Large intestine (tissue), 3 donors: ENCODE measurements around the gene RERE. TPM values are rescaled to one million over a fixed set of nuclear protein-coding genes. Genes with fewer than 3 reads are reported as not detected.

ENCODE experiments used
- DNase-seq, 2 donors: peaks; one replicate each; pipeline versions ENCODE4 v3.0.0 to v3.0.0-alpha.2; 2013
- H3K27ac ChIP-seq: one replicate; pipeline ENCODE4 v1.5.1; 2013; ENCODE audit warnings: low read length
- H3K27me3 ChIP-seq: 2 replicates; pipeline ENCODE4 v1.6.1; 2013; ENCODE audit warnings: low read length; ENCODE audit not compliant: control insufficient read depth, insufficient read depth
- H3K36me3 ChIP-seq: 2 replicates; pipeline ENCODE4 v1.6.1; 2013; ENCODE audit warnings: low read length; ENCODE audit not compliant: control insufficient read depth, insufficient read depth
- H3K4me1 ChIP-seq: one replicate; pipeline ENCODE4 v1.6.1; 2013; ENCODE audit warnings: low read length; ENCODE audit not compliant: control insufficient read depth, insufficient read depth
- H3K4me3 ChIP-seq: one replicate; pipeline ENCODE4 v1.5.1; 2013; ENCODE audit warnings: low read length
- H3K9me3 ChIP-seq: one replicate; pipeline ENCODE4 v1.6.1; 2013; ENCODE audit warnings: mild to moderate bottlenecking, low read depth, low read length, moderate library complexity; ENCODE audit not compliant: control insufficient read depth
- WGBS: methylation state at CpG from one replicate; pipeline ENCODE4 v1.1.5; 2013; ENCODE audit warnings: low lambda C conversion rate; ENCODE audit not compliant: insufficient coverage; 5-methylcytosine and 5-hydroxymethylcytosine counted together
- polyA plus RNA-seq: library from polyadenylated mRNA; unstranded; fragments of 120-200 nt; gene quantifications from one replicate; pipeline ENCODE4 v1.2.1, GENCODE V29; 2013

RERE gene
- polyA plus RNA-seq, 1 donor, result 62.3 TPM

DNA sequence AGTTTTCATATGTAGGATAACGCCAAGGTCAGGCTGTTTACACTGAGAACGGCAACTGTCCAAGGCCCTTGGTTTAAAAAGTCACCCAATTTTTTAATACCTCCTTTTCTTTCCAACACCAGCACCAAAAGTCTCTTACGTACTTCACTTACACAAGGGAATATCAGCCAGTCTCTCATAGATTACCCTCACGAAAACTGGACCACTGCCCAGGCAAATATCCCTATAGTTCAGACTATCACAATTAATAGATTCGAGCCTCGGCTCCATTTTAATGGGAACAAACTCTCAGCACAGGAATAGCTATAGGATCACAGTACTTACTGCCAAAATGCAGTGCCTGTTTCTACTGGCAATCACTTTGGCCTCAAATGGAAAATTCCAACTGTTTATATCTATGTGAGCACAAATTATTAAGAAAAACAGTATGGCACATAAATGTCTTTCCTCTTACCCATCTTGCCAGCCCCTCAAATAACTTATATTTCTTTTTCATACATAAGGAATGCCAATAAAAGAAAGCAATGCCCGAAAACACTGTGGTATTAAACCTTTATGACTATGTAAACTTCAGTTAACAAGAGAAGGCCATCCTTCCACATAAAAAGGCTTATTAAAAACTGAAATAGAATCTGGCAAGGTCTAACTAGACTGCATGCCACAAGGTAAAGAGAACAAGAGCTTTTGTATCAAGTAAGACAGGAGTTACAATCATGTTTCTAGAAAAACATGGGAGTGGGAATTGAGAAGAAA is 401.7 kb downstream of the RERE start:
- Histone ChIP-seq H3K36me3 (peaks cover 47% of the 10 kb centered on the region), H3K4me3 (no peak overlapping the region), H3K9me3 (no peaks in the 10 kb centered on the region), H3K27me3 (no peaks in the 10 kb centered on the region), H3K27ac (no peak overlapping the region), H3K4me1 (peaks cover 53% of the 10 kb centered on the region)
- WGBS, result no CpG with 5 or more reads among the region's 7 CpGs
- no peak for DNase-seq

DNA sequence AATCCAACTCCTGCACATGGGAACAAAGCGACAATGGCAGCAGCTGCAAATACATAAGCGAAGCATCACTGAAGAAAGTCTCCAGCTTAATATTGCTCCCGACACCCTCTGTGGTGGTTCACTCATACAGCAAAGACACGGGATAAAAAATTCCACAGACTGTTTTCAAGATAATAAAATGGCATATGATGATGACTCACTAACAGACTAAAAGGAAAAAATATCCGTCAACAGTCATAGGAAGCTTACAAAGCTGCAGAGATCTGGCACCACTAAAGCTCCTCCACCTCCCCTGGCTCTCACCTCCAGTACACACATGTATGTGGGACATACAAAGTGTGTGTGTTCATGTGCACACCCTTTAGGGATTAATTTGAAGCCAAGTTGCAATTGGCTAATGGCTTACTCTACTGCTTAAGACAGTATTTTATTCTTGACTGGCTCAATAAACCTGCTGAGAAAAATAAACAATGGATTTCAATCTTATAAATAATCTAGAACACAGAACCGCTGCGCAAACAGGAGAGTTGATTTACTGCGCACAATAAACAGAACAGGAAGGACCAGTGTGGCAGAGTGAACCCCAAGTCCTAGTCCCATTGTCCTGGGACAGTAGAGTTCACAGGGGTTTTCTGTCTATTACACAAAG is 405.1 kb downstream of the RERE start:
- H3K4me3 ChIP-seq, result no peak overlapping the region

DNA sequence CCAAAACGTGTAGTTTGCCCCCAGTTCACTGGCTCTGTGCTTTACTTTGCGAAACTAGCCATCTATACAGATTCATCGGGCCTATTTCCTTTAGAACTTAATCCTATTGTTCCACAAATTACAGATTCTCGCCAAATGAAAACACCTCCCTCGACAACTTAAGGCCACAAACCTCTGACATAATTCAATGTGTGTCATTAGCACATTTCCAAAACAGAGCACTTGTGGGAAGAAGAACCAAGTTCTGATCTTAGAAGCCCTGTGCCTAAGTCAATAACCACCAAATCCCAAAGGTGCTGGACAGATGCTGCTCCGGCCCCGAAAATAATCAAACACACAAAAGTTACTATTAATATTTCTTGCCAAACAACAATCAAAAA is 405.6 kb downstream of the RERE start:
- WGBS, result 73% methylated on average over 3 of the region's 7 CpGs
- peaks cover 43% of the 10 kb centered on the region for H3K36me3 ChIP-seq
- no peaks in the 10 kb centered on the region for H3K27me3 ChIP-seq
- H3K4me1 ChIP-seq, result peaks cover 61% of the 10 kb centered on the region
- no peak for DNase-seq
- no peak overlapping the region for H3K4me3 ChIP-seq
- no peaks in the 10 kb centered on the region for H3K9me3 ChIP-seq
- H3K27ac ChIP-seq, result peak overlapping the region; percentile 85

More for the DNA sequence above, 405.1 kb downstream of the RERE start:
- WGBS, result 33% methylated on average over 4 of the region's 8 CpGs
- Histone ChIP-seq H3K4me1 (peaks cover 58% of the 10 kb centered on the region), H3K36me3 (peaks cover 40% of the 10 kb centered on the region), H3K27me3 (no peaks in the 10 kb centered on the region), H3K27ac (peak overlapping the region; percentile 85), H3K9me3 (no peaks in the 10 kb centered on the region)
- peak; percentile 50 to 74 for DNase-seq

DNA sequence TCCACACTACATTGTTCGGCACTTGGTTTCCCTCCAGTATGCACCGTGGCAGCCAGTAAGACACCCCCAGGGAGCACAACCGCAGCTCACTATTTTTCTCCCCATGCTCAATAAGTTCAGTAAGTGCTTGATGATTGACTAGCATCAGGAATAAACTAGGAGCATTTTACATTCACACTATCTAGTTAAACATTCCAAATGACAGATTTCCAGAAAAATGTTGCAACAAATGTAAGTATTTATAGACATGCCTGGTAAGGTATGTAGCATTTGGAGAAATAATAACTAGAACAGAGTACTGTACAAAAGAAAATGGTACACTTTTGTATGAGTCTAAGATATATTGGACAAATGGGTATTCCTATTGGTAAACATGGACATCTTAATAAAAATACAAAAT is 406.6 kb downstream of the RERE start:
- WGBS, result no CpG with 5 or more reads among the region's 3 CpGs
- Histone ChIP-seq H3K27me3 (no peaks in the 10 kb centered on the region), H3K36me3 (peaks cover 44% of the 10 kb centered on the region), H3K9me3 (no peaks in the 10 kb centered on the region), H3K4me1 (peaks cover 60% of the 10 kb centered on the region), H3K27ac (peak overlapping the region; percentile 85), H3K4me3 (no peak overlapping the region)
- no peak for DNase-seq

DNA sequence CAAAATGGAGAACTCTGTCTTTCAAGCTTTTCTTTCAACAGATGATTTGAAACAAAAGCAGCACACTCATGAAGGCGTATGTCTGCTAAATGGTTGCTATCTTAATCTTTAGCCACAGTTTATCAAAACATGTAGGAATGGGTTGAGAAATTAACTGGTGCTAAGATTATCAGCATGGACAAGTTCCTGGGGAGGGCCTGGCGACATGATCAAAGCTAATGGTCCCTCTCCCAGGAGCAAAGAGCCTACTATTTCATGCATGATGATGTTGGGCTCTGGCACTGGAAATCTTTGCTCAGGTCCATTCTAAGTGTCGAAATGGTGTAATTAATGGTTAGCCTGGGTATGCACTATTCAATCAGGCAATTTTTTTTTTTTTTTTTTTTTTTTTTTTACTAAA is 407.8 kb downstream of the RERE start:
- Histone ChIP-seq H3K27me3 (no peaks in the 10 kb centered on the region), H3K27ac (peak overlapping the region; percentile 85), H3K36me3 (peaks cover 44% of the 10 kb centered on the region), H3K4me1 (peaks cover 60% of the 10 kb centered on the region), H3K9me3 (no peaks in the 10 kb centered on the region), H3K4me3 (no peak overlapping the region)
- peak; percentile 67 to 75 for DNase-seq
- WGBS, result 40% methylated on average over 1 of the region's 3 CpGs

DNA sequence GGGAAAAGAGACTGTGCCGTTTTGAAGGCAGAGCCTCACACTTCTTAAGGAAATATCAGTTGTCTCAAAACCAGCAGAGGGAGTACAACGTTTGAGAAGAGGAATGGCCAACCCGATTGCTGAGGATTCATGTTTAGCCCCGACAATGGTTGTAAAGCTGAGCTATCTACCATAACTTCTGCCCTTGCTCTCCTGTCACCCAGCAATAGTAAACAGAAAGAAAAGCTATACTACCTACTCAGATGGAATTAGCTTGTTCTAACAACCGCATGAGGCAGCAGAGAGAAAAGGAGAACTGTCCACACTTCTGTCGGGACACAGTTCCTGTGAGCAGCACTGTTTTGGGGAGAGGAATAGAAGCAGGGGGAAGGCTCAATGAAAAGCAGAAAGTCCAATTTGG is 408.3 kb downstream of the RERE start:
- Histone ChIP-seq H3K27me3 (no peaks in the 10 kb centered on the region), H3K36me3 (peaks cover 42% of the 10 kb centered on the region), H3K9me3 (no peaks in the 10 kb centered on the region), H3K4me1 (peaks cover 60% of the 10 kb centered on the region), H3K27ac (peak overlapping the region; percentile 85), H3K4me3 (no peak overlapping the region)
- peak; percentile 78 to 88 for DNase-seq
- WGBS, result 0% methylated on average over 1 of the region's 6 CpGs

DNA sequence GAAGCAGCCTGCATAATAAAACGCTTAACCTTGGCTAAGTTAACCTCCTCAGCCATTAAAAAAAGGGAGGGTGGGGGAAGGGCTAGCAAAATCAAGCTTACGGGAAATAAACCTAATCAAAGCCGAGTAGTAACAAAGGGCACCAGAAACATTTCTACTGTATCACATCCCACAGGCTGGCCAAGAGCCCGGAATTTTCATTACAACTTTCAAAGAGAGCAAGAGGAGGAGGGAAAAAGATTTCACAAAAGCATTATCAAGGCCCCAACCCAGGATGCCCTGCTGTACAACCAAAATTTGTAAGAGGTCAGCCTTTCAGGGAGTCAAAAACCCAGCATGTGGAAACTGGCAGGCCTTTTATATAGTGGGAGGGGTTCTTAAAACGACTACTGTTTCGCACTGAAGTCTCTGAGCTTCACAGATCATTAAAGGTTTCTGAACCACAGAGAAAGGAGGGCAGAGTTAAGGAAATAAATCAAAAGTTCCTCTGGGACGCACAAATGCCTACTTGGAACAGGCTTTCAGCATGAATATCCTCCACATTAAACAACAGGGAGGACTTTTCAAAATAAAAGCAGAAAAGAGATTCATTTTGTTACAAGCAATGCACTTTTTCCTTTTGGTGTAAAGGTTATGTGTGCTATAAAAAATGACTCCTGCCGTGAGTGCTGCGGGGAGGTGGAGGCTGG is 409.1 kb downstream of the RERE start:
- no peaks in the 10 kb centered on the region for H3K27me3 ChIP-seq
- DNase-seq, result peak in 1 of 2 donors; percentile 69
- H3K4me3 ChIP-seq, result no peak overlapping the region
- H3K27ac ChIP-seq, result peak overlapping the region; percentile 85
- peaks cover 36% of the 10 kb centered on the region for H3K36me3 ChIP-seq
- 0% methylated on average over 2 of the region's 9 CpGs for WGBS
- no peaks in the 10 kb centered on the region for H3K9me3 ChIP-seq
- peaks cover 60% of the 10 kb centered on the region for H3K4me1 ChIP-seq

DNA sequence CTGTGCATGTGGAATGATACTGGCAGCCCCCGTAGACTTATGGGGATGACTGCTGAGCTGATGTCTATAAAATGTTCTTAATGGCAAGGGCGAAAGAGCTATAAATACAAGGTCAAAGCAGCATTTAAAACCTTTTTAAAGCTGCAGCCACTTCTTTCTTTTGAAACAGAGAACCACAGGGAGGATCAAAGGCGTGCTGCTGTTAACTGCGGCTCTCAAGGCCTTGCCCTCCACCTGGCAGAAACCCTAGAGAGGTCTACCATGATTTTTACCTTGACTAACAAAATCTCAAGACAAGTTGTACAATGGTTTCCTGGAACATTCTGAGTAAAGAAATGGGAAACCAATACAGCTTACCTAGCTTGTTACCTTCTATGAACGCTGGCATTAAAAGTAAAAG is 409.8 kb downstream of the RERE start:
- Histone ChIP-seq H3K4me1 (peaks cover 56% of the 10 kb centered on the region), H3K9me3 (no peaks in the 10 kb centered on the region), H3K36me3 (peaks cover 35% of the 10 kb centered on the region), H3K27ac (peak overlapping the region; percentile 85), H3K27me3 (no peaks in the 10 kb centered on the region), H3K4me3 (no peak overlapping the region)
- 0% methylated on average over 1 of the region's 5 CpGs for WGBS
- DNase-seq, result no peak

DNA sequence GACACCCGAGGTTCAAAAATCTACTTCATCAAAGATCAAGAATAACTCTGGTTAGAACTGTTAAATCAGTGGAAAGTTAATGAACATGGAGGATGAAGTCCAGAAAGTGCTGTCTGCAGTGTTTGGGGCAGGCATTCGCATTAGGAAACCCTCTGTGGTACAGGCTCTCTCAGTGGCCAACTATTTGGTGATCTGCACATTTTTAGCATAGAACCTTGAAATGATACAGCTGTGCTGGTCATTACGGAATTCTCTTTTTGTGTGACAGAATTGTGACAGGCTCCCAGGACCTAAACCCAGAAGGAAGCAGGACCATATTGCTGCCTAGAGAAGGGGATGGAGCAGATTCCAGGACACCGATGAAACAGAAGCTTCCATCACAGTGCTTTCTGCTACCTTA is 410.5 kb downstream of the RERE start:
- H3K4me3 ChIP-seq, result no peak overlapping the region
- H3K27me3 ChIP-seq, result no peaks in the 10 kb centered on the region
- H3K36me3 ChIP-seq, result peaks cover 39% of the 10 kb centered on the region
- no peak for DNase-seq
- H3K27ac ChIP-seq, result no peak overlapping the region
- no peaks in the 10 kb centered on the region for H3K9me3 ChIP-seq
- WGBS, result no CpG with 5 or more reads among the region's 4 CpGs
- H3K4me1 ChIP-seq, result peaks cover 49% of the 10 kb centered on the region

DNA sequence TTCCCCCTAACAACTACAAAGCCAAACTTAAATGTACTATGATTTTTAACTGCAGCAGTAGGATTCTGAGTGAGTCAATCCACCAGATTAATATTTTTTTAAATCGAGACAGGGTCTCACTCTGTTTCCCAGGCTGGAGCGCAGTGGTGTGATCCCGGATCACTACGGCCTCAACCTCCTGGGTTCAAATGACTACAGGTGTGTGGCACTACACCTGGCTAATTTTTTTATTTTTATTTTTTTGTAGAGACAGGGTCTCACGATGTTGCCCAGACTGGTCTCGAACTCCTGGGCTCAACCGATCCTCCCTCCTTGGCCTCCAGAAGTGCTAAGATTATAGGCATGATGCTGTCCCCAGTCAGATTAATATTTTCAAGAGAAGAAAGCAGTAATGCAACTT is 411.4 kb downstream of the RERE start:
- H3K4me1 ChIP-seq, result peaks cover 41% of the 10 kb centered on the region
- no peak overlapping the region for H3K27ac ChIP-seq
- H3K9me3 ChIP-seq, result no peaks in the 10 kb centered on the region
- WGBS, result 100% methylated on average over 3 of the region's 7 CpGs
- no peaks in the 10 kb centered on the region for H3K27me3 ChIP-seq
- H3K36me3 ChIP-seq, result peaks cover 43% of the 10 kb centered on the region
- no peak overlapping the region for H3K4me3 ChIP-seq
- no peak for DNase-seq
